ENCODE results near the gene GRIK3.

DNA sequence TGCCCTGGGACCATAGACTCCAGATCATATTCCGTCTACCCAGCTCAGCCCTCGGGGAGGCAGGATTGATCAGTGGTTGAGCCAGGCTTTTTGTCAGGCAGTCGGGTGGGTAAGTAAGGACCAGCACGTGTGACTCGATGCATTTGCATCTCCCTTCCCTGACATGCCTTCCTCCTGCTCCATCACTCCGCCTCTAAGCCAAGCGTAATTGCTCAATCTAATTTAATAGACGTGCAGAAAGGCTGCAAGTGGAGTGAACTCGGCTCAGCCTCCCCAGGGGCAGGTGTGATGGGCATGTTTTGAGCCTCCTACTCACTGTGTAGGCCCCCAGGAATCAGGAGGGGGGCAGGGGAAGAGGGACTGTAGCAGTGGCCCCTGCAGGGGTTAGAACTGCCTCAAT, 34.6 kb upstream of the GRIK3 start:
- TF ChIP-seq, protein P1, sequence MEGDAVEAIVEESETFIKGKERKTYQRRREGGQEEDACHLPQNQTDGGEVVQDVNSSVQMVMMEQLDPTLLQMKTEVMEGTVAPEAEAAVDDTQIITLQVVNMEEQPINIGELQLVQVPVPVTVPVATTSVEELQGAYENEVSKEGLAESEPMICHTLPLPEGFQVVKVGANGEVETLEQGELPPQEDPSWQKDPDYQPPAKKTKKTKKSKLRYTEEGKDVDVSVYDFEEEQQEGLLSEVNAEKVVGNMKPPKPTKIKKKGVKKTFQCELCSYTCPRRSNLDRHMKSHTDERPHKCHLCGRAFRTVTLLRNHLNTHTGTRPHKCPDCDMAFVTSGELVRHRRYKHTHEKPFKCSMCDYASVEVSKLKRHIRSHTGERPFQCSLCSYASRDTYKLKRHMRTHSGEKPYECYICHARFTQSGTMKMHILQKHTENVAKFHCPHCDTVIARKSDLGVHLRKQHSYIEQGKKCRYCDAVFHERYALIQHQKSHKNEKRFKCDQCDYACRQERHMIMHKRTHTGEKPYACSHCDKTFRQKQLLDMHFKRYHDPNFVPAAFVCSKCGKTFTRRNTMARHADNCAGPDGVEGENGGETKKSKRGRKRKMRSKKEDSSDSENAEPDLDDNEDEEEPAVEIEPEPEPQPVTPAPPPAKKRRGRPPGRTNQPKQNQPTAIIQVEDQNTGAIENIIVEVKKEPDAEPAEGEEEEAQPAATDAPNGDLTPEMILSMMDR (conservative IDR thresholded peaks at IDR 0.05; ENCODE audit: low read length): no peak
- no peak for TF ChIP-seq EZH2phosphoT487 (IDR thresholded peaks at IDR 0.05; ENCODE audit: borderline replicate concordance, low read depth, low read length)

Data from OCI-LY7 (cell line).